GM13976 (cell line): Measurements from ENCODE around the gene NIN.

Experiments used
- DNase-seq: peaks from one replicate; pipeline ENCODE4 v3.0.0; 2012; ENCODE audit warnings: low spot score
- CTCF ChIP-seq: IDR thresholded peaks from 2 replicates; pipeline ENCODE4 v1.5.1; 2012; ENCODE audit warnings: borderline replicate concordance, mild to moderate bottlenecking; ENCODE audit not compliant: insufficient read depth; ENCODE audit errors: extremely low read depth, missing control alignments, control extremely low read depth
- in situ Hi-C: fragments of 300-500 bp; cut with MboI; formaldehyde crosslinking; loops from one replicate; pipeline ENCODE4 v1.12.0; 2022; ENCODE audit warnings: low sequenced_read_pairs, mixed read lengths, inconsistent platforms; ENCODE audit not compliant: unreplicated experiment

The NIN gene

DNA sequence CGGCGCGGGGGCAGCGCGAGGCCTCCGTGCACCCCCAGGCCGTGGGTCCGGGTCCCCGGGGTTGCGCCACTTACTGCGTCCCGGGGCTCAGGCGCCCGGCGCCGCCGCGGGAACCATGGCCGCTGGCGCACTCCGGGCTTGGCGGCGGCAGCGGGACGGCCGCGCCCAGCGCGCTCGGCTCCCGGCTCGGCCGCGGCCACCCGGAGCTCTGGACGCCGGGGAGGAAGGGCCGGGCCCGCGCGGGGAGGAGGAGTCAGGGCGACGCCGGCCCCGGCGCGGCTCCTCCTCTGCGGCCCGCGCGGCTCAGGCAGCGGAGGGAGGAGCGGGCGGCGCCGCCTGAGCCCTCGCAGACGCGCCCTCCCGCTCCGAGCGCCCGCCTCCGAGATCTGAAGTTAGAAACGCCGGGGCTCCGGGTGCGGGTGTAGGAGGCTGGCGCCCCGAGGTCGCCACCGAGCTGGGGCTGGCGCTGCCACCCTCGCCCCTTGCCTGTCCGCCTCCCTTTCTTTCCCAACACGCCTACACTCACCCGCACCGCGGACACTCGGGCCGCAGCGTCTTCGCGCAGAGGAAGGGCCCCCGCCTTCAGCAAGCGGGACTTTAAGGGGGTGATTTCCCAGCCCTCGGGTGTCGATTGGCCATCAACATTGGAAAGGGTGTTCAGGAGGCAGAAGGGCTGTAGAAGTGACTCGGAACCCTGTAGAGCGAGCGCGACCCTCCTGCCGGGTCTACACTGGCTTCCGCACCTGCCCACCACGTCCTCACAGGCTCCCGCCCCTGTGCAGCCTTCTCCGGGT, at the start of gene NIN:
NIN (minus strand) TSS at position 231 of the 794 bp plus-strand sequence. CDS start 9,106 bp downstream, outside the sequence.
- TF ChIP-seq CTCF = no peak
- in situ Hi-C loops = no loop called here

DNA sequence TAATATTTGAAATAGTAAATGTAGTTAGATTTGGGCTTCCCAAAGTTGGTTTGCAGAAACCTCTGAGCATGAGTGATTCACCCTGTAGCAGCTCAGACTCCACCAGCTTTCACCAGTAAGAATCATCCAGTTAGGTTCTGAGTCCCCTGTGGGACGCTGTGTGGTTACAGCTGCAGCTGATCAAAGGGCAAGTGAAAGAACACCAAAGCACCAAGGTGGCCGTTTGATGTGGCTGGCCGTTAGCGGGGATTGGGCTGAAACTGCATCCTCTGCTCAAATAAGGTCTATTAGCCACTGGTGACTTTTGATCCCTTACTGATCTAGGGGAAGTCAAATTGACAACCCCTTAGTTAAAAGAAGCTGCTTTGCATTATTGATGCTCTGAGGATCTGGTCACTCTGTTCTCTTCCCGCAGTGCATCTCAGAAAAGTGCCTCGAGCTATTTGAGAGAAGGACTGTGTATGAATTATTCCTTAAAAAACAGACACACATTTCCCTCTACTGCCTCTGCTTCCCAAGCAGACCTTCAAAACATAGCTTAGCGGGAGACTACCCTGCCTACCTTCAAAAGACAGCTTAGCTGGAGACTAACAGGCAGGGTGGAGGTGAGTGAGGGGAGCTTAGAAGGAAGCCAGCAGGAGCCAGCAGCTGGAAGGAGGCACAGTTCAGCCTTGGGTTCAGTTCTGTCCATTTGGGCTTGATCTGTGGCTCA, 44.6 kb upstream of the NIN start:
- DNase-seq = peak; percentile 80
- in situ Hi-C loops = no loop called here

More for the DNA sequence above, at the start of gene NIN:
- peak; percentile 89 for DNase-seq

DNA sequence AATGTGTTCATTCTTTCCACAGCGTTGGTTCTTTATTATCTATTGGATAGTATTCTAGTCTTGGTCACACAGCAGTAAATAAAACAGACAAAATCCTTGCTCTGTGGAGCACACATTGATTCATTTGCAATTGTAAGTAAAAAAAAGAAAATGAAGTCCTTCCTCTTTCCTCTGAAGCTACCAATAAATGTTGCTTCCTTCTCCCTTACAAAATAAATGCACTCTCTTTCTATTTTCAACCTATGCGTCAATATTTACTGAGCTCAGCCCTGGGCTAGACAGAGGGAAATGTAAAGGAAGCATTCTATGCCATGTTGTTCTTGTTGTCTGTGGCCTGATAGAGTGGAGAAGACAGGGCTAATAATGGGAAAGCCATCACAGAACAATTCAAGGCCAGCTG, 43.8 kb upstream of the NIN start:
- in situ Hi-C loops = loop anchor here (25.0 kb wide), 1 partner anchor 262 kb away; no protein-coding TSS in a partner anchor
- DNase-seq = no peak

More for the DNA sequence above, 44.6 kb upstream of the NIN start:
- TF ChIP-seq CTCF = no peak

GRCh38 chr14:50871914-50872732, 41.2 kb upstream of the NIN start, which contains the start of gene ABHD12B:
Gene ABHD12B (plus strand): TSS chr14:50872053. CDS start chr14:50872175, 122 bp downstream.
- TF ChIP-seq CTCF = no peak
- in situ Hi-C loops = loop anchor here (25.0 kb wide), 1 partner anchor 260 kb away; no protein-coding TSS in a partner anchor
- no peak for DNase-seq

More for the DNA sequence above, 43.8 kb upstream of the NIN start:
- TF ChIP-seq CTCF = no peak

DNA sequence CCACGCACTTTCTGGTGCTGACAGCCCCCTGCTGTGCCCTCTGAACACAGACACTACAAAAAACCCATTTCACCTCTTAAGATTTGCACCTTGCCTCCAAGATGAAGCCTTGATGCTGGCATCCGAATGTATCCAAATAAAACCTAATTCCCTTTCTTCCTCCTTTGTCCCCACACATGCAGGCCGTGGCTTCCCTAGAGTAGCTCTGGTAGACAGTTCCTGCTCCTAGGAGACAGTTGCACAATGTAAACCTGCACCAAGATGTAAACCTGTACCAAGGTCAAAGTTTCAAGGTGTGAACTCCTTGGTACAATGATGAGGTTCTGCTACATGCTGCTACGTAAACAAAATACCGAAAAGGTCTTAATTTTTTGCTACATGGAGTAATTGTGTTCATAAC, 40.3 kb upstream of the NIN start:
- TF ChIP-seq CTCF = no peak
- in situ Hi-C loops = loop anchor here (25.0 kb wide), 1 partner anchor 259 kb away; no protein-coding TSS in a partner anchor
- no peak for DNase-seq

GRCh38 chr14:50865391-50866076, 34.6 kb upstream of the NIN start:
- no peak for DNase-seq
- in situ Hi-C loops = loop anchor here (25.0 kb wide), 1 partner anchor 253 kb away; no protein-coding TSS in a partner anchor

More at GRCh38 chr14:50865391-50866076, 34.6 kb upstream of the NIN start:
- no peak for TF ChIP-seq CTCF
